GM19351 (cell line): ENCODE data around the gene DNAH9.
"Not testable (repeated sequence)": the region's sequence is repeated elsewhere in the genome, so short reads cannot be mapped to it uniquely, and the experiment has no call there.

ENCODE experiments used
- ATAC-seq: cut with Tn5 transposase; IDR thresholded peaks from one replicate; pipeline ENCODE4 v1.9.1; 2021; ENCODE audit warnings: mild to moderate bottlenecking, moderate library complexity; ENCODE audit not compliant: unreplicated experiment

DNAH9 gene

GRCh38 chr17:11901931-11902330 is 303.7 kb downstream of the DNAH9 start:
- no peak for ATAC-seq

GRCh38 chr17:11908711-11909146 is 310.5 kb downstream of the DNAH9 start:
- ATAC-seq, result no peak

- no peak for ATAC-seq
These were observed 311.1 kb downstream of the DNAH9 start for GRCh38 chr17:11909348-11909747.

GRCh38 chr17:11916091-11916490 is 317.8 kb downstream of the DNAH9 start:
- no peak for ATAC-seq

GRCh38 chr17:11917415-11917814 is 319.1 kb downstream of the DNAH9 start:
- no peak for ATAC-seq

- no peak for ATAC-seq
These were observed 323.0 kb downstream of the DNAH9 start for GRCh38 chr17:11921296-11921695.

GRCh38 chr17:11922638-11923037 is 324.4 kb downstream of the DNAH9 start:
- ATAC-seq, result no peak

GRCh38 chr17:11924076-11924475 is 325.8 kb downstream of the DNAH9 start:
- ATAC-seq, result no peak

- no peak for ATAC-seq
These were observed 327.2 kb downstream of the DNAH9 start for GRCh38 chr17:11925262-11926021.

GRCh38 chr17:11928436-11928835 is 330.2 kb downstream of the DNAH9 start:
- no peak for ATAC-seq

- ATAC-seq, result no peak
These were observed 334.1 kb downstream of the DNAH9 start for GRCh38 chr17:11932337-11932898.

- ATAC-seq, result no peak
These were observed 337.6 kb downstream of the DNAH9 start for GRCh38 chr17:11935734-11936406.

GRCh38 chr17:11940904-11941303 is 342.6 kb downstream of the DNAH9 start:
- no peak for ATAC-seq

GRCh38 chr17:11943086-11943485 is 344.8 kb downstream of the DNAH9 start:
- not testable (repeated sequence) for ATAC-seq

- no peak for ATAC-seq
These were observed 345.6 kb downstream of the DNAH9 start for GRCh38 chr17:11943759-11944347.

GRCh38 chr17:11944587-11944986 is 346.3 kb downstream of the DNAH9 start:
- no peak for ATAC-seq

- ATAC-seq, result no peak
These were observed 350.5 kb downstream of the DNAH9 start for GRCh38 chr17:11948789-11949188.

- not testable (repeated sequence) for ATAC-seq
These were observed 351.3 kb downstream of the DNAH9 start for GRCh38 chr17:11949571-11949970.

- no peak for ATAC-seq
These were observed 352.7 kb downstream of the DNAH9 start for GRCh38 chr17:11950771-11951519.

GRCh38 chr17:11952610-11953009 is 354.3 kb downstream of the DNAH9 start:
- no peak for ATAC-seq

- ATAC-seq, result no peak
These were observed 355.7 kb downstream of the DNAH9 start for GRCh38 chr17:11953924-11954323.
